GM19324 (cell line): ENCODE measurements around the gene TPSAB1.

ENCODE experiments used
- ATAC-seq: cut with Tn5 transposase; IDR thresholded peaks from one replicate; pipeline ENCODE4 v1.9.1; 2021; ENCODE audit warnings: mild to moderate bottlenecking, moderate library complexity; ENCODE audit not compliant: unreplicated experiment, low FRiP score

TPSAB1 gene

GRCh38 chr16:1209081-1209480 is 31.4 kb upstream of the TPSAB1 start:
- no peak for ATAC-seq

- no peak for ATAC-seq
Measured at GRCh38 chr16:1210461-1210860, 30.0 kb upstream of the TPSAB1 start.

GRCh38 chr16:1211451-1212268 is 28.8 kb upstream of the TPSAB1 start:
- no peak for ATAC-seq

DNA sequence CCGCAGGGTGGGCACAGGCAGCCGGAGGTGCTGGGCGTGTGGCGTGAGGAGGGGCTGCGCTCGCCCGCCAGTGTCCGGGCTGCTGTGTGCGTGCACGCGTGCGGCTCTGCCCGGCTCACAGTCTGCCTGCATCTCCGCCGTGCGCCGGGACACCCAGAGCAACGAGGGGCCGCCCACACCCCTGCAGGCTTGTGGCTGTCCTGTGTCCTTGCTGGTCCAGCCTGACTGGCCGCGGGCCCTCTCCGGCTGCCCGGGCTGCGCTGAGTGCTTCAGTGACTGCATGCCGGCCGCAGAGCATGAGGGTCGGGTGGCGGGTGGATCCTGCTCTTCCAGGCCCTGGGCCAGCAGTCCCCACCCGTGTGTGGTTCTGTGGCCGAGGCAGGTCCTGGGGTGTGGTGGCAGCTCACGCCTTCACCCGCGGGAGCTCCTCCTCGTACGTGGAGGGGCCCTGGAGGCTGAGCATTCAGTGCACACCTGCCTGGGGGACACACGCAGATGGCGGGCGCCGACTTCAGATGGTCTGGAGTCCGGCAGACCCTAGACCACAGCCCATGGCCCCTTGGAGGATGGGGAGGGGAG is 27.8 kb upstream of the TPSAB1 start:
- ATAC-seq, result no peak

DNA sequence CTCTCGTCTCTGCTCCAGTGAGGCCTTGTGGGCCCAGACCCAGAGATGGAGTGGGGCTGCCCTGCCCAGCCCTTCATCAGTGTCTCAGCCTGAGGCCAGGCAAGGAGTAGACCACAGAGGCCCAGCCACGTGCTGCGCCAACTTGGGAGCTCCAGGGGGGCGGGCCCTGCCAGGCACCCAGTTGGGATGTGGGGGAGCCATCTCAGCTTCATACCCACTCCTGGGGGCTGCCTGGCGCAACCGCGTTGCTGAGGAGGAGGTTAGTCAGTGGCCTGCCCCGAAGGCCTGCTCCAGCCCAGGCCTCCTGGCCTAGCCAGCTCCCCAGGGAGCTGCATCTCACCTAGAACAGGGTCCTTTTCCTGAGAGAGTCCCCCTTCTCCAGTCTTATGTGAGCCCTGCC is 27.3 kb upstream of the TPSAB1 start:
- ATAC-seq, result no peak

- no peak for ATAC-seq
Measured at GRCh38 chr16:1213796-1214372, 26.6 kb upstream of the TPSAB1 start.

- no peak for ATAC-seq
Measured at GRCh38 chr16:1214719-1215118, 25.8 kb upstream of the TPSAB1 start.

GRCh38 chr16:1215574-1216295 is 24.8 kb upstream of the TPSAB1 start:
- ATAC-seq, result no peak

DNA sequence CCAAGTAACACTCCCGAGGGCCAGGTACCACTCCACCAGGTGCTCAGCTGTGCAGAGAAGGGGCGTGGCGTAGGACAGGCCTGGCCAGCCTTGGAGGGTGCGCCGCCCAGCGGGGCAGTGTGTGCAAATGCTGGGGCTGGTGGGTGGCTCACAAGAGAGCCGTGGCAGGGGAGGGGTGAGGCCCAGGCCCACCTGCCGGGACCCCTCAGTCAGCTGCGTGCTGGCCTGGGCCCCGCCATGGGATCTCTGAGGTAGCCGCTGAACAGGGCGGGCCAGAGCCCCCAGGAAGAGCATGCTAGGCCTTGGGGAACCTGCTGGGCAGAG is 24.2 kb upstream of the TPSAB1 start:
- no peak for ATAC-seq

DNA sequence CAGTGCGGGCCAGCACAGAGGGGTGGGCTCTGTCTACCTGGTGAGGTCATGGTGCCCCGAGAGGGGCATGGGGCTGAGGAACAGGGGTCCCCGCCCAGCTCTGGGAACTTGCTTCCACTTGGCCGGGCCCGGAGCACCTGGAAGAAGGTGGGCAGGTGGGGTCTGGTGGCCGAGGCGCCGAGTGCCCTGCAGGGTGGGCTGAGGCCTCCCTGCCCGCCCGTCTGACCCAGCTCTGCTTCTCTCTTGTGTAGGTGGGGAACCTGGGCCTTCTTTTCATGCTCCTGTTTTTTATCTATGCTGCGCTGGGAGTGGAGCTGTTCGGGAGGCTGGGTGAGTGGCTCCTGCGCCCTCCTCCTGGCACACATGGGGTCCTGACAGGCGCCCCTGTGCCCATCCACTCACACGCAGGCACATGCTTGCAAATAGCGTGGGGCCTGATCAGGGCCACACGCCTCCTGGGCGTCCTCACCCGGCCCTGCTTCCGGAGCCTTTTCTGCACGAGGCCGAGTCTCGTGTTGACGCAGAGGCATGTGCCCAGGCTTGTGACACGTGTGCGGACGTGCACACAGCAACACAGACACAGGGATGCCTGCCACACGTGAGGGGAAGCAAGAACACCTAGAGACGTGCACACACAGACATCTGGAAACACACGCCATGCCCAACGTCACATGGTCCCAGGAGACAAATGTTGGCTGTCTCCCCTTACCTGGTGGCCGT is 23.7 kb upstream of the TPSAB1 start:
- no peak for ATAC-seq

- no peak for ATAC-seq
Measured at GRCh38 chr16:1217526-1217925, 23.0 kb upstream of the TPSAB1 start.

DNA sequence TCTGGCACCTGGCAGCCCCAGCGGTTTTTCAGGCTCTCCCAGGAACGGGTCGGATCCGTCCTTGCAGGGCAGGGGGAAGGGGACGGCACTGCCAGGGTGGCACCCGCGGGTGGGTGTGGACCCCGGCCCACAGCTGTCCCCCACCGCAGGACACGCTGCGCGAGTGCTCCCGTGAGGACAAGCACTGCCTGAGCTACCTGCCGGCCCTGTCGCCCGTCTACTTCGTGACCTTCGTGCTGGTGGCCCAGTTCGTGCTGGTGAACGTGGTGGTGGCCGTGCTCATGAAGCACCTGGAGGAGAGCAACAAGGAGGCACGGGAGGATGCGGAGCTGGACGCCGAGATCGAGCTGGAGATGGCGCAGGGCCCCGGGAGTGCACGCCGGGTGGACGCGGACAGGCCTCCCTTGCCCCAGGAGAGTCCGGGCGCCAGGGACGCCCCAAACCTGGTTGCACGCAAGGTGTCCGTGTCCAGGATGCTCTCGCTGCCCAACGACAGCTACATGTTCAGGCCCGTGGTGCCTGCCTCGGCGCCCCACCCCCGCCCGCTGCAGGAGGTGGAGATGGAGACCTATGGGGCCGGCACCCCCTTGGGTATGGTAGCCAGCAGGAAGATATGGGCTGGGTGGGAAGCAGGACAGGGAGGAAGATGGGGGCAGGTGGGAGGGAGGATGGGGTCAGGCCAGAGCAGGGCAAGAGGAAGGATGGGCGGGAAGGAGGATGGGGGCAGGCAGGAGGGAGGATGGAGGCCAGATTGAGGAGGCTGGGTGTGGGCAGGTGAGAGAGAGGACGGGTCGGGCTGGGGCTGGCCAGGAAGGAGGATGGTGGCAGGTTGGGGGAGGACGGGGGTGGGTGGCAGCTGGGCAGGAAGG is 22.2 kb upstream of the TPSAB1 start:
- ATAC-seq, result no peak

GRCh38 chr16:1218930-1219611 is 21.4 kb upstream of the TPSAB1 start:
- ATAC-seq, result no peak

- no peak for ATAC-seq
Measured at GRCh38 chr16:1220098-1220728, 20.3 kb upstream of the TPSAB1 start.

GRCh38 chr16:1220841-1221627 is 19.5 kb upstream of the TPSAB1 start:
- no peak for ATAC-seq

- ATAC-seq, result no peak
Measured at GRCh38 chr16:1221628-1222552, 18.6 kb upstream of the TPSAB1 start.
